Smooth muscle cell (in vitro differentiated cells): ENCODE results near the gene HOXC12. TPM values are rescaled to one million over a fixed set of nuclear protein-coding genes. Genes with fewer than 3 reads are reported as not detected.

Experiments
- DNase-seq: peaks from one replicate; lab custom pipeline; 2025; ENCODE audit not compliant: unreplicated experiment; lab: John Stamatoyannopoulos, UW
- H2AFZ ChIP-seq: fragments of 200-600 bp; sonication (generic); 2 replicates; pipeline ENCODE4 v1.6.0; 2016; ENCODE audit warnings: antibody characterized with exemption, low read depth, mild to moderate bottlenecking
- H3F3A ChIP-seq: fragments of 200-600 bp; sonication (generic); 2 replicates; pipeline ENCODE4 v1.6.0; 2017; ENCODE audit warnings: antibody characterized with exemption, low read depth
- H3K27ac ChIP-seq: fragments of 200-600 bp; sonication (generic); 2 replicates; pipeline ENCODE4 v1.5.1; 2016; ENCODE audit warnings: low read depth, mild to moderate bottlenecking
- H3K27me3 ChIP-seq: fragments of 200-600 bp; sonication (generic); 2 replicates; pipeline ENCODE4 v1.6.1; 2016; ENCODE audit warnings: low read depth, mild to moderate bottlenecking
- H3K36me3 ChIP-seq: fragments of 200-600 bp; sonication (generic); 2 replicates; pipeline ENCODE4 v1.5.1; 2016; ENCODE audit warnings: low read depth
- H3K4me1 ChIP-seq: fragments of 200-600 bp; sonication (generic); 2 replicates; pipeline ENCODE4 v1.5.1; 2016; ENCODE audit warnings: low read depth
- H3K4me2 ChIP-seq: fragments of 200-600 bp; sonication (generic); 2 replicates; pipeline ENCODE4 v1.6.0; 2016; ENCODE audit warnings: mild to moderate bottlenecking
- H3K4me3 ChIP-seq: fragments of 200-600 bp; sonication (generic); 2 replicates; pipeline ENCODE4 v1.5.1; 2016; ENCODE audit warnings: mild to moderate bottlenecking
- H3K79me2 ChIP-seq: fragments of 200-600 bp; sonication (generic); 2 replicates; pipeline ENCODE4 v1.6.0; 2016; ENCODE audit warnings: low read depth, mild to moderate bottlenecking
- H3K9ac ChIP-seq: fragments of 200-600 bp; sonication (generic); 2 replicates; pipeline ENCODE4 v1.6.0; 2016; ENCODE audit warnings: low read depth
- H3K9me3 ChIP-seq: fragments of 200-600 bp; sonication (generic); replicated peaks from 2 replicates; pipeline ENCODE4 v1.5.1; 2016; ENCODE audit warnings: low read depth
- H4K20me1 ChIP-seq: fragments of 200-600 bp; sonication (generic); 2 replicates; pipeline ENCODE4 v1.6.0; 2016; ENCODE audit warnings: low read depth
- WGBS: methylation state at CpG from one replicate; pipeline ENCODE4 v1.1.7; 2016; ENCODE audit warnings: low lambda C conversion rate; 5-methylcytosine and 5-hydroxymethylcytosine counted together
- polyA plus RNA-seq: library from polyadenylated mRNA; unstranded; fragments of >200 nt; fragmentation: Nextera tagmentation; extraction: Ambion mirVana; gene quantifications from 2 replicates; pipeline ENCODE4 v1.2.1, GENCODE V29; 2016
- total RNA-seq: library from RNA; depleted of rRNA; stranded (reverse); fragments of >200 nt; gene quantifications from 2 replicates; pipeline ENCODE4 v1.2.3, GENCODE V29; 2014
- TF ChIP-seq, protein P1 (sequence below): fragments of 200-600 bp; sonication (generic); IDR thresholded peaks from 2 replicates; pipeline ENCODE4 v1.5.1; 2017; ENCODE audit warnings: borderline replicate concordance, mild to moderate bottlenecking, antibody characterized with exemption; ENCODE audit not compliant: insufficient read depth, poor library complexity, severe bottlenecking

The HOXC12 gene
- total and polyA plus RNA-seq, 2 experiments from 2014 or later: 0.32 TPM; not detected in 1

DNA sequence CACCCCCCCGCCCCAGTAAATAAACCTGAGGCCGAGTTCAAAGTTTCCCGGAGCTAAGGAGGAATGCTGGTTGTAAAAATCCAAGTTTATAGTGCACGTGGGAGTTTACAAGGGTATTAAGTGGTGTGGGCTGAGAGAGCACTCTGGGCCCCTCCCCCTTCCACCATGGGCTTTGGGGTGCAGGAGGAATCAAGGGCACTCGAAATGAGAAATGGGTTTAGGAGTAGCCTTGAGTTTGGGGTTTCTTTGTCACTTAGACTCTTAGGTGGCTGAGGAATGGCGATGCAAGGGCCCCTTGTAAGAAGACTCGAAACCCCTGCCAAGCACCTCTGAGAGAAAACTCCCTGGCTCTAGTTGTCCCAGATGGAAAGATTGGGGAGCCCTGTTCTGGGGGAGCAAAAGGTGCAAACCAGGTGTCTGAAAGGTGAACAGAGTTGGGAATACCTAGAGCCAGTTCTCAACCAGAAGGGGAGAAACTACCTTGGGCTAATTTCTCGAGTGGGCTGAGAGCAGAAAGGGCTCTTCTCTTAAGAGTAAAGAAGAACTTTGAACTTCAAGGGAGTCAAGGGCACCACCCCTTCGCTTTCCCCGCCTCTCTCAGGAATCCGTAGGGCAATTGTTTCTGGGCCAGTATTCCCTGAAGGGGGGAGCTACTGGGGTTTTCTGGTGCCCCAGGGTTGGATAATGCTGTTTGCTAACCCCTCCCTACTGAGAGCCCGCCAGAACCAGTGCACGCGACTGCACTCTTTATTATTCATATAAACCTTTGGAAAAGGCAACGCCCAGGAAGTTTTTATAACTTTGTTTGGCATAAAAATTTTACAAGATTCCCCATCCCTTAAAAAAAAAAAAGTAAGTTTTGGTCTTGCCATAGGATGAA is 24.0 kb downstream of the HOXC12 start:
- no peak overlapping the region for H3K4me3 ChIP-seq
- H3K9me3 ChIP-seq: no peaks in the 10 kb centered on the region
- H3K27ac ChIP-seq: no peak overlapping the region
- TF ChIP-seq, protein P1, sequence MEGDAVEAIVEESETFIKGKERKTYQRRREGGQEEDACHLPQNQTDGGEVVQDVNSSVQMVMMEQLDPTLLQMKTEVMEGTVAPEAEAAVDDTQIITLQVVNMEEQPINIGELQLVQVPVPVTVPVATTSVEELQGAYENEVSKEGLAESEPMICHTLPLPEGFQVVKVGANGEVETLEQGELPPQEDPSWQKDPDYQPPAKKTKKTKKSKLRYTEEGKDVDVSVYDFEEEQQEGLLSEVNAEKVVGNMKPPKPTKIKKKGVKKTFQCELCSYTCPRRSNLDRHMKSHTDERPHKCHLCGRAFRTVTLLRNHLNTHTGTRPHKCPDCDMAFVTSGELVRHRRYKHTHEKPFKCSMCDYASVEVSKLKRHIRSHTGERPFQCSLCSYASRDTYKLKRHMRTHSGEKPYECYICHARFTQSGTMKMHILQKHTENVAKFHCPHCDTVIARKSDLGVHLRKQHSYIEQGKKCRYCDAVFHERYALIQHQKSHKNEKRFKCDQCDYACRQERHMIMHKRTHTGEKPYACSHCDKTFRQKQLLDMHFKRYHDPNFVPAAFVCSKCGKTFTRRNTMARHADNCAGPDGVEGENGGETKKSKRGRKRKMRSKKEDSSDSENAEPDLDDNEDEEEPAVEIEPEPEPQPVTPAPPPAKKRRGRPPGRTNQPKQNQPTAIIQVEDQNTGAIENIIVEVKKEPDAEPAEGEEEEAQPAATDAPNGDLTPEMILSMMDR: no peak
- peaks cover 4% of the 10 kb centered on the region for H3K4me1 ChIP-seq
- H3K9ac ChIP-seq: no peak overlapping the region
- no peak for DNase-seq
- 19% methylated on average over 15 of the region's 15 CpGs for WGBS
- no peaks in the 10 kb centered on the region for H3F3A ChIP-seq
- no peaks in the 10 kb centered on the region for H3K36me3 ChIP-seq
- no peak overlapping the region for H3K4me2 ChIP-seq
- no peak overlapping the region for H2AFZ ChIP-seq
- H4K20me1 ChIP-seq: no peaks in the 10 kb centered on the region
- H3K27me3 ChIP-seq: peaks cover 100% of the 10 kb centered on the region
- no peaks in the 10 kb centered on the region for H3K79me2 ChIP-seq

DNA sequence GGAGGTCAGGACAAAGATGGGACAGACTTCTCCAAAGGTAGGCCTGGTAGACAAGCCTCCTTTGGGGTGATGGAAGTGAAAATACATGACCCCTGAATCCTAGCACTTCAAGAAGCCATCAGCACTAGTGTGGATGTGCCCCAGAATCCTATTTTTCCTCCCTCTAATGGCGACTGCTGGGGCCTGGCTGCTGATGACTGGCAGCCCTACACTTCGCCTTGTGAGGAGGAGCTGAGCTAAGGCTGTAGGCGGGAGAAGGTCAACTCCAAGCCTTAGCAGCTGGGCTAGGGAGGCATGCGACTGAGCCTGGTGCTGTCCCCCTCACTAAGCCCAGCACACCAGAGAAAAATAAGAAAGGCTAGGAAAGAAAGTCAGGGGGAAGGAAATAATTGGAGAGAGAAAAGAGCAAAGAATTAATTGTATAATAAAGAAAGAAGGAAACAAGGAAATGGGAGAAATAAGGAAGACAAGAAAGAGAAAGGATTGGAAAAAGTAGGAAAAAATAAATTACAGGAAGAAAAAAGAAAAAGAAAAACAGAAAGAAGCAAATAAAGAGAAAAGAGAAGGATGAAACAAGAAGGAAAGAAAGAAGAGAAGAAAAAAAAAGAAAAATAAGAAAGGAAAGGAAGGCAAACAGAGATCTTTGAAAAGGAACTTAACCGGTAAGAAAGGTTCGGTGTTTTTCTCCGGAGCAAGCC is 25.6 kb downstream of the HOXC12 start:
- WGBS: 36% methylated on average over 7 of the region's 7 CpGs
- no peaks in the 10 kb centered on the region for H3F3A ChIP-seq
- H3K4me1 ChIP-seq: peaks cover 2% of the 10 kb centered on the region
- H3K4me3 ChIP-seq: no peak overlapping the region
- H2AFZ ChIP-seq: no peak overlapping the region
- TF ChIP-seq, protein P1: no peak
- no peak overlapping the region for H3K4me2 ChIP-seq
- no peaks in the 10 kb centered on the region for H3K36me3 ChIP-seq
- no peak overlapping the region for H3K9ac ChIP-seq
- H3K27me3 ChIP-seq: peaks cover 100% of the 10 kb centered on the region
- DNase-seq: no peak
- no peaks in the 10 kb centered on the region for H3K79me2 ChIP-seq
- H3K27ac ChIP-seq: no peak overlapping the region
- no peaks in the 10 kb centered on the region for H4K20me1 ChIP-seq
- no peaks in the 10 kb centered on the region for H3K9me3 ChIP-seq

DNA sequence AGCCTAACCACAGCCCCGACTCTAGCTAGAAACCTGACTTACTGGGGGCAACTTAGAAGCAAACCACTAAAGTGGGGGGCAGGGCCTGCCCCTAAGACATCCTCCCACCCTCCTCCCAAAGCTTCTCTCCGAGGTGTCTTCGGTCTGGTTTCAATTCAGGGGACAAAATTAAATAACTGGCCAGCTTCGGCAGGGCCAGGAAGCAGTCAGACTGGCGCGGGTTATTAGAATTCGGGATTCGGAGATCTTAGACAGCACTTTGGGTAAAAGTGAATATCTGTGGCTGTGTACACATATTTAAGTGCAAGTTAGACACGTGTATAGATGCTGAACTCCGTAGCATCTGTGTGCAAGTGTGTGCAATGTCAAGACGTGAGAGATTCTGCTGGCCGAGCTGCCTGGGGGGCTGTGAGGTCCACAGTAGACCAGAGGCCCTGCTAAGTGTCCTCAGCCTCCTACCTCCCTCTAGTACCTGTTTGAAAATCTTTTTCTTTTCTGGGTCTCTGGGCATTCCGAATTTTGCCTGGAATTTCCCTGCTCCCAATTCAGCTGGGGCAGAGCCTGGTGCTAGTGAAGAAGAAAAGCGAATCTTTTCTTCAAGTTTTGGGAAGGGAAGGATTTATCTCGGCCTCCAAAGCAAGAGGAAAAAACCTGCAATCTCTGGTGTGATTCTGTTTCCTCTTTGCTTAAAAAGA is 26.2 kb downstream of the HOXC12 start:
- H3K4me2 ChIP-seq: no peak overlapping the region
- no peaks in the 10 kb centered on the region for H3F3A ChIP-seq
- no peak overlapping the region for H3K27ac ChIP-seq
- no peaks in the 10 kb centered on the region for H3K9me3 ChIP-seq
- H4K20me1 ChIP-seq: no peaks in the 10 kb centered on the region
- no peak overlapping the region for H3K4me3 ChIP-seq
- 41% methylated on average over 15 of the region's 15 CpGs for WGBS
- TF ChIP-seq, protein P1: no peak
- H3K27me3 ChIP-seq: peaks cover 100% of the 10 kb centered on the region
- no peaks in the 10 kb centered on the region for H3K4me1 ChIP-seq
- DNase-seq: no peak
- H2AFZ ChIP-seq: no peak overlapping the region
- no peak overlapping the region for H3K9ac ChIP-seq
- no peaks in the 10 kb centered on the region for H3K79me2 ChIP-seq
- H3K36me3 ChIP-seq: no peaks in the 10 kb centered on the region
